Stomach (tissue), 9 donors: ENCODE results near the gene C1QTNF12. TPM values are rescaled to one million over a fixed set of nuclear protein-coding genes. Genes with fewer than 3 reads are reported as not detected.
A peak's percentile ranks its signal among the peaks of the same experiment; 100 is the strongest.

ENCODE experiments used
- DNase-seq, 2 donors: peaks; one replicate each; pipeline versions ENCODE4 v3.0.0 to v3.0.0-alpha.2; 2013 to 2019
- H3K27ac ChIP-seq, 5 donors: fragments of 200-600 bp in 4 of 5; sonication (generic) in 4 of 5; one replicate each; pipeline ENCODE4 v1.5.1; 2013 to 2019; ENCODE audit warnings: mild to moderate bottlenecking in 1 of 5, moderate library complexity in 1 of 5
- H3K27me3 ChIP-seq, 3 donors: fragments of 200-600 bp; sonication (generic); one replicate each; pipeline ENCODE4 v1.5.1; 2017 to 2019; ENCODE audit warnings: mixed run types in 1 of 3
- H3K36me3 ChIP-seq, 4 donors: fragments of 200-600 bp; sonication (generic); 1 replicate in 3 of 4; 2 replicates in 1 of 4; pipeline ENCODE4 v1.5.1; 2016 to 2019
- H3K4me1 ChIP-seq, 4 donors: fragments of 200-600 bp; sonication (generic); one replicate each; pipeline ENCODE4 v1.5.1; 2016 to 2019
- H3K4me3 ChIP-seq, 4 donors: fragments of 200-600 bp; sonication (generic) in 3 of 4; one replicate each; pipeline ENCODE4 v1.5.1; 2016 to 2019; ENCODE audit warnings: mild to moderate bottlenecking in 1 of 4
- H3K9me3 ChIP-seq, 4 donors: fragments of 200-600 bp; sonication (generic); one replicate each; pipeline ENCODE4 v1.5.1; 2016 to 2019
- CTCF ChIP-seq, 7 experiments: fragments of 450-650 bp in 4 of 7; fragments of 200-600 bp in 3 of 7; sonication (generic) in 3 of 7; IDR thresholded peaks; one replicate each; pipeline ENCODE4 v1.5.1; 2016 to 2019; ENCODE audit warnings: antibody characterized with exemption in 7 of 7, control low read depth in 2 of 7, mild to moderate bottlenecking in 1 of 7
- EP300 ChIP-seq: sonication (generic); formaldehyde crosslinking; IDR thresholded peaks from one replicate; pipeline ENCODE4 v1.6.1; 2017; ENCODE audit warnings: antibody characterized with exemption
- POLR2A ChIP-seq, 4 donors: fragments of 450-650 bp; IDR thresholded peaks; one replicate each; pipeline ENCODE4 v1.6.1; 2016; ENCODE audit warnings: antibody characterized with exemption in 4 of 4, control low read depth in 2 of 4, mild to moderate bottlenecking in 1 of 4, moderate library complexity in 1 of 4
- POLR2AphosphoS5 ChIP-seq, 3 donors: sonication (generic); formaldehyde crosslinking; IDR thresholded peaks; one replicate each; pipeline ENCODE4 v1.6.1; 2016; ENCODE audit warnings: antibody characterized with exemption in 3 of 3
- WGBS, 5 donors: extraction: QIAGEN DNeasy Blood & Tissue Kit in 3 of 5; methylation state at CpG; one replicate each; pipeline versions ENCODE4 v1.1.5 to v1.1.7; 2013 to 2018; 5-methylcytosine and 5-hydroxymethylcytosine counted together
- intact Hi-C: fragments of 100-400 bp; cut with DNase I; formaldehyde crosslinking; loops from one replicate; pipeline ENCODE4 v1.15.1; 2023; ENCODE audit warnings: low total_unique reads
- polyA plus RNA-seq, 3 donors: library from polyadenylated mRNA; stranded (reverse); fragments of 200-250 nt; gene quantifications; one replicate each; pipeline ENCODE4 v1.2.3, GENCODE V29; 2013
- total RNA-seq, 5 donors: library from RNA; depleted of rRNA; stranded (reverse); fragments of >200 nt; gene quantifications; one replicate each; pipeline versions ENCODE4 v1.1.0 to v1.2.3, GENCODE V29; 2014 to 2016
- donor health status: healthy with polysubstance abuse.
- donor health status: Bipolar disorder and iron deficiency.
- donor health status: healthy.

The C1QTNF12 gene
- total and polyA plus RNA-seq, 8 donors: 1.5 to 21.3 (median 2.9) TPM; not detected in 2

- Histone ChIP-seq H3K4me1 (peaks cover 13 to 58% (median 47%) of the 10 kb centered on the region in 4 donors), H3K4me3 (peak overlapping the region; percentile 19 to 35 (median 24)), H3K9me3 (no peaks in the 10 kb centered on the region), H3K36me3 (peaks cover 6 to 17% (median 15%) of the 10 kb centered on the region in 4 donors), H3K27me3 (peaks cover 3 to 37% (median 15%) of the 10 kb centered on the region in 3 donors), H3K27ac (peak overlapping the region in 1 of 5 donors; percentile 47)
- DNase-seq: no peak
- intact Hi-C loops: no loop called here
- 87 to 91% (median 89%) methylated on average over 15 to 28 of the region's 28 CpGs for WGBS, 5 donors
- TF ChIP-seq CTCF (IDR thresholded peaks at IDR 0.05) (no peak), POLR2AphosphoS5 (IDR thresholded peaks at IDR 0.05) (no peak)
These were observed 34.7 kb downstream of the C1QTNF12 start for GRCh38 chr1:1211541-1212441.

DNA sequence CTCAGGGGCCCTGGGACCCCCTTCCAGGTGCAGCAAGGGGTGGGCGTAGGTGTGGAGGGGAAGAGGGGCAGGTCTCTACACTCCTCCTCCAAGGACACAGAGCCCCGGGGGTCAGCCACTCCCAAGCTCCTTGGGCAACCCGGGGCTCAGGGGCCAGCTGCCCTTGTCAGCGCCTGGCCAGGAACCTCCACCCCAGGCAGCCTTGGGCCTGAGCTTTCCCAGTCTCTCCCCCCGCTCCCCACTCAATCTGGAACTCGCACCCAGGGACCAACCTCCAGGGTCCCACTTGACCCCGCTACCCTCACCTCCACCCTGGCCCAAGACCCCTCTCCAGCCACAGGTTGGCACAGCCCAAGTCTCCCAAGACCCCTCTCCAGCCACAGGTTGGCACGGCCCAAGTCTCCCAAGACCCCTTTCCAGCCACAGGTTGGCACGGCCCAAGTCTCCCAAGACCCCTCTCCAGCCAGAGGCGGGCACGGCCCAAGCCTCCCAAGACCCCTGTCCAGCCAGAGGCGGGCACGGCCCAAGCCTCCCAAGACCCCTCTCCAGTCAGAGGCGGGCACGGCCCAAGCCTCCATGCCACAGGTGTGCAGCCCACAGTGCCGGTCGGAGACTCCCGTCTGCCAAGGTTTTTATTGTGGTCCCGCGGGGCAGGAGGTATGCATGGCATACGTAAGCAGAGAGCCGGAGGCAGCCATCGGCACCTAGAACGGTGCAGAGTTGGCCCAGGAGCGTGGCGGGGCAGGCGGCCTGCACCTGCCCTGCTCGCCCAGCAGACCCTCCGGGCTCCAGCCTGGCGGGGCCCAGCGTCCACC, 35.6 kb downstream of the C1QTNF12 start:
- Histone ChIP-seq H3K9me3 (no peaks in the 10 kb centered on the region), H3K36me3 (peaks cover 0 to 8% (median 6%) of the 10 kb centered on the region in 4 donors), H3K27me3 (peaks cover 6 to 45% (median 23%) of the 10 kb centered on the region in 3 donors), H3K4me1 (peaks cover 20 to 64% (median 56%) of the 10 kb centered on the region in 4 donors), H3K4me3 (no peak overlapping the region), H3K27ac (no peak overlapping the region)
- 91 to 95% (median 93%) methylated on average over 23 to 31 of the region's 31 CpGs for WGBS, 5 donors
- TF ChIP-seq CTCF (IDR thresholded peaks at IDR 0.05) (no peak), POLR2A (IDR thresholded peaks at IDR 0.05) (no peak), EP300 (no peak), POLR2AphosphoS5 (IDR thresholded peaks at IDR 0.05) (no peak)
- DNase-seq: no peak
- intact Hi-C loops: no loop called here

DNA sequence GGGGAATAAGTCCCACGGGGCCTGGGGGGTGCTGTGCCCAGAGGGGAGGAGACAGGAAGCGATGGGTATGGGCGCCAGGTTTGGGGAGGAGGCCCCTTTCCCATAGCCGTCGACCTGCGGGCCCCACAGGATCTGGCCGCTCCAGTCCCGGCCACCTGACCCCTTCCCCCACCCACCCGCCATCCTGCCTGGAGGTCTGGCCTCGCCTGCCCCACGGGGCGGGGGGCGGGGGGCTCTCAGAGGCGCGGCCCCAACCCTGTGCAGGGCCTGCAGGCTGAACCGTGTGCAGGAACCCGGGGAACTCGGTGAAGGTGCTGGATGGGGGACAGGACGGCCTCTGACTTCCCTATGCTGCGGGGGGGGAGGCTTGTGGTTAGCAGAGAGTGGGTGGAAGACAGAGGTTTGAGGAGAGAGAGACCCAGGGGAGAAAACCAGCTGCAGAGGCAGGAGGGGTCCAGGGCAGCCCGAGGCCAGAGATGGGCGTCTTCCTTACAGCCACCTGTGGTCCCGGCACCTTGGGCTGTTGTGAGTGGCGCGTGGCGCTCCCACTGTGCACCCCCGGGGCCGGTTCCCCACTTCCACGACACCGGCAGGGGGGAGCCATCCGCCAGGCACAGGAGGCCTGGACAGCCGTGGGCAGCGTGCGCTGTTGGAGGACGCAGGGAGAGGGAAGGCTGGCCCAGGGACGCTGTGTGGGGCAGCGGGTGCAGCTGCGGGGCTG, 37.6 kb downstream of the C1QTNF12 start:
- Histone ChIP-seq H3K4me3 (peak overlapping the region in 2 of 4 donors; percentile 22 to 24), H3K27ac (peak overlapping the region in 3 of 5 donors; percentile 31 to 68 (median 43)), H3K36me3 (no peaks in the 10 kb centered on the region), H3K27me3 (peaks cover 6 to 62% (median 34%) of the 10 kb centered on the region in 3 donors), H3K4me1 (peaks cover 22 to 52% (median 45%) of the 10 kb centered on the region in 4 donors), H3K9me3 (no peaks in the 10 kb centered on the region)
- TF ChIP-seq CTCF (IDR thresholded peaks at IDR 0.05): no peak
- TF ChIP-seq POLR2AphosphoS5 (IDR thresholded peaks at IDR 0.05): no peak
- intact Hi-C loops: no loop called here
- DNase-seq: no peak
- WGBS, 5 donors: 49 to 66% (median 57%) methylated on average over 28 to 38 of the region's 38 CpGs

- H3K4me1 ChIP-seq: peaks cover 18 to 39% (median 36%) of the 10 kb centered on the region in 4 donors
- H3K4me3 ChIP-seq: no peak overlapping the region
- no peak for DNase-seq
- no peaks in the 10 kb centered on the region for H3K36me3 ChIP-seq
- WGBS, 5 donors: 60 to 97% (median 70%) methylated on average over 6 to 11 of the region's 11 CpGs
- no peaks in the 10 kb centered on the region for H3K9me3 ChIP-seq
- TF ChIP-seq POLR2AphosphoS5 (IDR thresholded peaks at IDR 0.05) (no peak), CTCF (IDR thresholded peaks at IDR 0.05) (no peak), POLR2A (IDR thresholded peaks at IDR 0.05) (no peak), EP300 (no peak)
- H3K27ac ChIP-seq: peak overlapping the region in 1 of 5 donors; percentile 68
- intact Hi-C loops: no loop called here
- peaks cover 6 to 66% (median 48%) of the 10 kb centered on the region in 3 donors for H3K27me3 ChIP-seq
These were observed 39.0 kb downstream of the C1QTNF12 start for GRCh38 chr1:1207571-1207892.
